Measurements from ENCODE around the gene COP1. TPM values are rescaled to one million over a fixed set of nuclear protein-coding genes. Genes with fewer than 3 reads are reported as not detected.

The COP1 gene
- total and polyA plus RNA-seq, 2 of the 13 experiments (the other 11 are each of a cell fraction or from before 2014, with no cell fraction given) = 20.5 to 51.3 TPM

DNA sequence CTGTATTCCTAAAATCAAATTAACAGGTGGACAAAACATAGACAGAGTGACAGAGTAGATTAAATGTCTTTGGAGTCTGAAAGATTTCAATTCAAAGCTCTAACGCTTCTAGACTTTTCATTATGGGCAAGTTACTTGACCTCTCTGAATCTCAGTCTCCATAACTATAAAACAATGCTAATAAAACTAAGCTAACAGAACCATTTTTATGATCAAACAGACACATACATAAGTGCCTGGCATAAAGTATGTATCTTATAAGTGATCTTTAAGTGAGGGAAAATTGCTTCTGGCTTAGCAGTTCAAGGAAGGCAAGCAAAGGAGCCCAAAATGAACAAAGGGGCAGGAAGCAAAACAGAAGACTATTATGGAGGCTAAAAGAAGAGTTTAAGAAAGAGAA is 246.9 kb downstream of the COP1 start:
- ChIA-PET CTCF (ENCODE audit: low intra/inter-chr PET ratio, low total read pairs) (no interaction called here), POLR2A (no interaction called here)
- Histone ChIP-seq H4K20me1 (ENCODE audit: insufficient read depth, low read length) (no peaks in the 10 kb centered on the region), H3K9ac (ENCODE audit: insufficient read depth, low read depth, low read length) (no peak overlapping the region), H3K4me3 (replicated peaks in 1 of 3; ENCODE audit: insufficient read depth in 1 of 3, low read depth in 2 of 3, low read length in 3 of 3) (no peak overlapping the region), H3K4me2 (ENCODE audit: low read depth, low read length) (no peak overlapping the region), H3K27me3 (ENCODE audit: control insufficient read depth in 1 of 2, insufficient read depth in 2 of 2, low read length in 2 of 2) (no peaks in the 10 kb centered on the region), H3K4me1 (ENCODE audit: insufficient read depth, low read length) (no peaks in the 10 kb centered on the region), H3K36me3 (replicated peaks in 1 of 2; ENCODE audit: control insufficient read depth in 1 of 2, insufficient read depth in 2 of 2, low read length in 2 of 2) (peaks cover 0 to 11% of the 10 kb centered on the region in 2 experiments; a peak in 1 of 5 replicates), H3K79me2 (ENCODE audit: insufficient read depth, low read length) (no peaks in the 10 kb centered on the region), H3K9me3 (ENCODE audit: low read length) (no peaks in the 10 kb centered on the region), H2AFZ (ENCODE audit: low read length) (no peak overlapping the region), H3K27ac (ENCODE audit: extremely low read length, insufficient read depth, low read length) (no peak overlapping the region)
- no TSS peak for BruUV-seq (replicated peaks)
- in situ Hi-C loops (cut with HindIII; ENCODE audit: extremely low pct_ligation_motif_present, low pct_unique_long_range_greater_than_20kb) (no loop called here), intact Hi-C loops (cut with micrococcal nuclease; ENCODE audit: unreplicated experiment) (no loop called here)
- 94% methylated on average over 1 of the region's 1 CpG for WGBS (ENCODE audit: low lambda C conversion rate)
- no peak for DNase-seq (ENCODE audit: low spot score)
- FAIRE-seq = no peak
- TF ChIP-seq, protein P1, sequence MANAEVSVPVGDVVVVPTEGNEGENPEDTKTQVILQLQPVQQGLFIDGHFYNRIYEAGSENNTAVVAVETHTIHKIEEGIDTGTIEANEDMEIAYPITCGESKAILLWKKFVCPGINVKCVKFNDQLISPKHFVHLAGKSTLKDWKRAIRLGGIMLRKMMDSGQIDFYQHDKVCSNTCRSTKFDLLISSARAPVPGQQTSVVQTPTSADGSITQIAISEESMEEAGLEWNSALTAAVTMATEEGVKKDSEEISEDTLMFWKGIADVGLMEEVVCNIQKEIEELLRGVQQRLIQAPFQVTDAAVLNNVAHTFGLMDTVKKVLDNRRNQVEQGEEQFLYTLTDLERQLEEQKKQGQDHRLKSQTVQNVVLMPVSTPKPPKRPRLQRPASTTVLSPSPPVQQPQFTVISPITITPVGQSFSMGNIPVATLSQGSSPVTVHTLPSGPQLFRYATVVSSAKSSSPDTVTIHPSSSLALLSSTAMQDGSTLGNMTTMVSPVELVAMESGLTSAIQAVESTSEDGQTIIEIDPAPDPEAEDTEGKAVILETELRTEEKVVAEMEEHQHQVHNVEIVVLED (CRISPR knock-in tag; IDR thresholded peaks at IDR 0.05; ENCODE audit: borderline replicate concordance) = no peak
- TF ChIP-seq RFX3 (CRISPR knock-in tag; IDR thresholded peaks at IDR 0.05) (no peak), ZBED4 (CRISPR knock-in tag; IDR thresholded peaks at IDR 0.05; ENCODE audit: borderline replicate concordance) (no peak), ZNF564 (CRISPR knock-in tag; IDR thresholded peaks at IDR 0.05) (no peak), XRCC5 (optimal IDR thresholded peaks at IDR 0.05; ENCODE audit: low read length) (no peak)
- ATAC-seq = no peak

Data from HepG2 (cell line).